ENCODE measurements around the gene DRC7.
A peak's percentile ranks its signal among the peaks of the same experiment; 100 is the strongest.
"Not testable (repeated sequence)": the region's sequence is repeated elsewhere in the genome, so short reads cannot be mapped to it uniquely, and the experiment has no call there.

DRC7 gene

DNA sequence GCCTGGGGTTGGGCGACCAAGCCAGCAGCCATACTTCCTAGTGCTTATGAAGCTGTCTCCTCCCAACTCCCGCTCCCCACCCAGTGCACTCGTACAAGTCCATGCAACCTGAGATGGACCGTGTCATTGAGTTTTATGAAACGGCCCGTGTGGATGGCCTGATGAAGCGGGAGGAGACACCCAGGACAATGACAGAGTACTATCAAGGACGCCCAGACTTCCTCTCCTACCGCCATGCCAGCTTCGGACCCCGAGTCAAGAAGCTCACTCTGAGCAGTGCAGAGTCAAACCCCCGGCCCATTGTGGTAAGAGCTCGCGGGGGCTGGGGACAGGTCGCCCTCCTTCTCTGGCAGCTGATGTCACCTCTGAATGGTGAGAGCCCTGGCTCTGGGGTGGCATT lies 29.9 kb downstream of the DRC7 start:
- peaks cover 24% of the 10 kb centered on the region for H3K4me1 Mint-ChIP-seq
- H3K36me3 Mint-ChIP-seq = peaks cover 8% of the 10 kb centered on the region
- no peaks in the 10 kb centered on the region for H3K9me3 Mint-ChIP-seq
- ATAC-seq (no peak), DNase-seq (ENCODE audit: low spot score in 2 of 2) (no peak)
- peak overlapping the region; percentile 29 for H3K27ac Mint-ChIP-seq
- no peak overlapping the region for H3K4me3 Mint-ChIP-seq

DNA sequence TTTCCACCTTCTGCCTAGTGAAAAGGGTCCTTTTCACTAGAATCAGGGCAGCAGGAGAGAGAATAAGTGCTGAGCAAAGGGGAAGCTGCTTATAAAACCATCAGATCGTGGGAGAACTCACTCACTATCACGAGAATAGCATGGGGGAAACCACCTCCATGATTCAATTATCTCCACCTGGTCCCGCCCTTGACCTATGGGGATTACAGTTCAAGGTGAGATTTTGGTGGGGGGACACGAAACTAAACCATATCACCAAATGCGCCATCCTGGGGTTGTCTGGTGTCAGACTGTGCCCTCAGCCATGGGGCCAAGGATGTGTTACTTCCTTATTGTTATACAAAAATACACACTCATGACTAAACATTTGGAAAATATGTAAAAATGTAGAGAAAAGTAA lies 30.5 kb downstream of the DRC7 start:
- ATAC-seq (peak; percentile 61), DNase-seq (ENCODE audit: low spot score in 2 of 2) (no peak)
- peaks cover 9% of the 10 kb centered on the region for H3K36me3 Mint-ChIP-seq
- peaks cover 24% of the 10 kb centered on the region for H3K4me1 Mint-ChIP-seq
- H3K4me3 Mint-ChIP-seq = no peak overlapping the region
- peak overlapping the region; percentile 29 for H3K27ac Mint-ChIP-seq
- no peaks in the 10 kb centered on the region for H3K9me3 Mint-ChIP-seq

DNA sequence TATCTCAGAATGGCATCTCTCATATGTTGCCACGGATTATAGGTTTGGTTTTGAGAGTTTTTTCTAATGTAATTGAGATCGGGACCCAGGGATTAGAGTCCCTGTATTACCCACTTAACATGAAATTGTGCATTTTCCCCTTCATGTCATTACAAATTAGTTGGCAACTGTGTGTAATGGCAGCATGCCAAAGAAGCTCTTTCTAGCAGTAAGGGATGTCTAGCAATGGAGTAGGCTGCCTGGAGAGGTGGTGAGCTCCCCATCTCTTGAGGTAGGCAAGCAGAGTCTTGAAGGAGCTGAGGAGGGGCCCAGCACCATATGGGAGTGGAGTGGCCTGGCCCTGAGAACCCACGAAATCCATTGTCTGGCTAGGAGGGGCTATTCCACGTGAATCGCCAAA lies 30.9 kb downstream of the DRC7 start:
- no peak overlapping the region for H3K4me3 Mint-ChIP-seq
- H3K36me3 Mint-ChIP-seq = peaks cover 13% of the 10 kb centered on the region
- ATAC-seq (no peak), DNase-seq (ENCODE audit: low spot score in 2 of 2) (no peak)
- peaks cover 24% of the 10 kb centered on the region for H3K4me1 Mint-ChIP-seq
- no peaks in the 10 kb centered on the region for H3K9me3 Mint-ChIP-seq
- H3K27ac Mint-ChIP-seq = no peak overlapping the region

DNA sequence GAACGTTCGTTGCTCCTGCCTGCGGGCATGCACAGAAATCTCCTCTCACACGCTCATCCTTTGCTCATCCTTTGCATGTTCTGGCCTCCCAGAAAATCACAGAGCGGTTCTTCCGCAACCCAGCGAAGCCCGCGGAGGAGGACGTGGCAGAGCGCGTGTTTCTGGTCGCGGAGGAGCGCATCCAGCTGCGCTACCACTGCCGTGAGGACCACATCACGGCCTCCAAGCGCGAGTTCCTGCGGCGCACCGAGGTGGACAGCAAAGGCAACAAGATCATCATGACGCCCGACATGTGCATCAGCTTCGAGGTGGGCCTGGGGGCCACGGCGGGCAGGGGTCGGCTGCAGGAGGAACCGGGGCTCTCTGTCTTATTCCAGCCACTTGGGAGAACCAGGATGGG lies 31.4 kb downstream of the DRC7 start:
- Mint-ChIP-seq H3K9me3 (no peaks in the 10 kb centered on the region), H3K4me1 (peaks cover 24% of the 10 kb centered on the region), H3K27ac (no peak overlapping the region), H3K4me3 (no peak overlapping the region), H3K36me3 (peaks cover 13% of the 10 kb centered on the region)
- ATAC-seq (no peak), DNase-seq (ENCODE audit: low spot score in 2 of 2) (no peak)

DNA sequence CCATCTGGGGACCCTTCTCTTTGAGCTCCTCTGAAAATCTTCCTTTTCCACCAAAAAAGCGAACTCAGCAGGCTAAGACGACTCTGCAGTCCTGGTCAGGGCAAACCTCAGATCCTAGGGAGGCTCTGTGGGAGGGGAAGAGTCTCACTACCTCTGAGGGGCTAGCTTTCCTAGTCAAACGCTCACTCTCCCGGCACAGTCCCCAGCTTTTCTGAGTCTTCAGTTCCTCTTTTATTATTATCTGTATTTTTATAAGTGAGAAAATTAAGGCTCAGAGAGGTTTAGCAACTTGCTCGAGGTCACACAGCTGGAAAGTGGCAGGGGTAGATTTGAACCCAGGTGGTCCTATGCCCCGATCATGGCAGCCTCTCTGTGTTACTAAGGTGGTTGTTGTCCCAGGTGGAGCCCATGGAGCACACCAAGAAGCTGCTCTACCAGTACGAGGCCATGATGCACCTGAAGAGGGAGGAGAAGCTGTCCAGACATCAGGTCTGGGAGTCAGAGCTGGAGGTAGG lies 31.9 kb downstream of the DRC7 start:
- Mint-ChIP-seq H3K9me3 (no peaks in the 10 kb centered on the region), H3K4me1 (peaks cover 24% of the 10 kb centered on the region), H3K36me3 (peaks cover 13% of the 10 kb centered on the region), H3K27ac (no peak overlapping the region), H3K4me3 (no peak overlapping the region)
- no peak for DNase-seq (ENCODE audit: low spot score in 2 of 2)
- no peak for ATAC-seq

DNA sequence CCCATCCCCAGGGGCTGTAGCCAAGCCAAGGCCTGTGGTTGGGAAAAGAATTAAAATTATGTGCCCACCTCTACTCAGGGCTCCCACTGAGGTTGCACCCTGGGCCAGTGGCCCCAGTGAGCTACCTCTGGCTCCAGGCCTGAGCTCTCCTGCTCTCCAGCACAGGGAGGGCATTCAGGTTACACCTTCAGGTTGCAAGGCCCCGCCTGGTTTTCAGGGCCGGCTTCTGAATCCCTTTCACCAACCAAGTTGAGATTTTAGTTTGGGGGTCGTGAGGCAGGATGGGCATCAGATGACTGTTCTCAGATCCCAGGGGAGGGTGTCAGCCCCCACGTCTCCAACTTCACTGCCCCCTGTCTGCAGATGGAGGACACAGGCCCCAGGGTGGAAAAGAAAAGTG lies 33.0 kb downstream of the DRC7 start:
- no peak for ATAC-seq
- no peaks in the 10 kb centered on the region for H3K9me3 Mint-ChIP-seq
- H3K36me3 Mint-ChIP-seq = peaks cover 13% of the 10 kb centered on the region
- H3K27ac Mint-ChIP-seq = no peak overlapping the region
- no peak for DNase-seq (ENCODE audit: low spot score in 2 of 2)
- H3K4me1 Mint-ChIP-seq = peaks cover 24% of the 10 kb centered on the region
- H3K4me3 Mint-ChIP-seq = no peak overlapping the region

DNA sequence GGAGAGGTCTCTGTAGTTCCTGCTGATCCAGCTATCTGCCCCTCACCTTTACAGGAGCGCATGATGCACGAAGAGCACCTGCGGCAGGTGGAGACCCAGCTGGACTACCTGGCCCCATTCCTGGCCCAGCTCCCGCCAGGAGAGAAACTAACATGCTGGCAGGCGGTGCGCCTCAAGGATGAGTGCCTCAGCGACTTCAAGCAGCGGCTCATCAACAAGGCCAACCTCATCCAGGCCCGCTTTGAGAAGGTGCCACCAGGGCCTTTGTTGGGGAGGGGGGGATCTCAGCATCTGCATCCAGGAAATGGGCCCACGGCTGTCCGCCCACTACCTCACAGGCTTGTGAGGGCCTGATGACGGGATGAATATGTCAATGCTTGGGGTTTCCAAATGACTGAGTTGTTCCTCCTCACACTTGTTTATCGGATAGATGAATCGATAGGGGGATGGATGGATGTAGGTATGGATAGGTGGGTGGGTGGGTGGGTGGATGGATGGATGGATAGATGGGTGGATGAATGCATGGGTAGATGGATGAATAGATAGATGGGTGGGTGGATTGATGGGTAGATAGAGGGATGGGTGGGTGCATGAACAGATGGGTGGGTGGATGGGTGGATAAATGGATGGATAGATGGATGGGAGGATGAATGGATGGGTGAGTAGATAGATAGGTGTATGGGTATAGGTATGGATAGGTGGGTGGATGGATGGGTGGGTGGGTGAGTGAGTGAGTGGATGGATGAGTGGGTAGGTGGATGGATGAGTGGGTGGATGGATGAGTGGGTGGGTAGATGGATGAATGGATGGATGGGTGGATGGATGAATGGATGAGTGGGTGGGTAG lies 34.0 kb downstream of the DRC7 start:
- no peak for DNase-seq (ENCODE audit: low spot score in 2 of 2)
- peaks cover 6% of the 10 kb centered on the region for H3K9me3 Mint-ChIP-seq
- H3K36me3 Mint-ChIP-seq = peaks cover 13% of the 10 kb centered on the region
- H3K4me1 Mint-ChIP-seq = peaks cover 24% of the 10 kb centered on the region
- peak overlapping the region; percentile 73 for H3K27ac Mint-ChIP-seq
- H3K4me3 Mint-ChIP-seq = no peak overlapping the region
- ATAC-seq = peak; percentile 43

DNA sequence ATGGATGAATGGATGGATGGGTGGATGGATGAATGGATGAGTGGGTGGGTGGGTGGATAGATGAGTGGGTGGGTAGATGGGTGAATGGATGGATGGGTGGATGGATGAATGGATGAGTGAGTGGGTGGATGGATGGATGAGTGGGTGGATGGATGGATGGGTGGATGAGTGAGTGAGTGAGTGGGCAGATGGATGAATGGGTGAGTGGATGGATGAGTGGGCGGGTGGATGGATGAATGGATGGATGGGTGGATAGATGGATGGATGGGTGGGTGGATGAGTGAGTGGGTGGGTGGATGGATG lies 34.5 kb downstream of the DRC7 start:
- H3K27ac Mint-ChIP-seq = peak overlapping the region; percentile 73
- no peak for ATAC-seq
- DNase-seq (ENCODE audit: low spot score in 2 of 2) = no peak
- peaks cover 6% of the 10 kb centered on the region for H3K9me3 Mint-ChIP-seq
- H3K4me1 Mint-ChIP-seq = peaks cover 24% of the 10 kb centered on the region
- H3K36me3 Mint-ChIP-seq = peaks cover 13% of the 10 kb centered on the region
- H3K4me3 Mint-ChIP-seq = no peak overlapping the region

DNA sequence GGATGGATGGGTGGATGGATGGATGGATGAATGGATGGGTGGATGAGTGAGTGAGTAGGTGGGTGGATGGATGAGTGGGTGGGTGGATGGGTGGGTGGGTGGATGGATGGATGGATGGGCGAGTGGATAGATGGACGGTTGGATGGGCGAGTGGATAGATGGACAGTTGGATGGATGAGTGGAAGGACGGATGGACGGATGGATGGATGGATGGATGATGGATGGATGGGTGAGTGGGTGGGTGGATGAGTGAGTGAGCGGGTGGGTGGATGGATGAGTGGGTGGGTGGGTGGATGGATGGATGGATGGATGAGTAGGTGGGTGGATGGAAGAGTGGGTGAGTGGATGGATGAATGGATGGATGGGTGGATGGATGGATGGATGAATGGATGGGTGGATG lies 35.2 kb downstream of the DRC7 start:
- H3K36me3 Mint-ChIP-seq = peaks cover 13% of the 10 kb centered on the region
- not testable (repeated sequence) for H3K9me3 Mint-ChIP-seq; H3K27ac Mint-ChIP-seq; H3K4me3 Mint-ChIP-seq; ATAC-seq; DNase-seq (ENCODE audit: low spot score in 2 of 2)
- H3K4me1 Mint-ChIP-seq = peaks cover 23% of the 10 kb centered on the region

DNA sequence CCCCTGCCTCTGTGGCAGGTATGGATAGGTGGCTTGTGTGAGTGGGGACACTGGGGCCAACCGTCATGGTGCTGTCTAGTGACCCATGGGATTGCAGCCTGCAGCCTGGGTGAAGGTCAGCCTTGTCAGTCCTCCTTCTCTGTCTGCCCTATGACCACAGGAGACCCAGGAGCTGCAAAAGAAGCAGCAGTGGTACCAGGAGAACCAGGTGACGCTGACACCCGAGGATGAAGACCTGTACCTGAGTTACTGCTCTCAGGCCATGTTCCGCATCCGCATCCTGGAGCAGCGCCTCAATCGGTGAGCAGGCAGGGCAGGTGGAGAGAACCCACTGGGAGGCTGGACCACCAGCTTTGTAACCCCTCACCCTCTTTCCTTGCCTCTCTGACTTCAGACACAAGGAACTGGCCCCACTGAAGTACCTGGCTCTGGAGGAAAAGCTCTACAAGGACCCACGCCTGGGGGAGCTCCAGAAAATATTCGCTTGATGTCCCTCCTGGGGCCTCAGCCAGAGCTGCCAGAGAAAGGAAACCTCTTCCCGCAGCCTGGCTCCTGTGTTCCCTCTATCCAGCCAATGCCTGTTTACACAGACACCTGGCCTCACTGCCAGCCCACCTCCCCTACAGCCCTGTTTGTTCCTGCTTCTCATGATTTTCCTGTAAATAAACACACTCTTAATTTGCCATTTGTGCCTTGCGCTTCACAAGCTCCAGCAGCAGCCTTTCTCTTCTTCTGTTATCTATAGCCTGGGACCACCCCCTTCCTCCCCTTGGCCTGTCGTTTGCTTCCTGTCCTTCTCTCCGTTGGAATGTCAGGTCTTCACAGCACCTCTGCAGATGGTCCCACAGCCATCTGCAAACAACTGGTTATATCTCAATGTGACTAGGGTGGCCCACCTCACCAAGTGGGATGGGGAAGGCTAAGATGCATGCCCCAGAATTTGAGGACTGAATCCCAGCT lies 36.4 kb downstream of the DRC7 start:
- Mint-ChIP-seq H3K4me1 (peaks cover 28% of the 10 kb centered on the region), H3K9me3 (peaks cover 6% of the 10 kb centered on the region), H3K27ac (peak overlapping the region; percentile 72), H3K4me3 (no peak overlapping the region), H3K36me3 (peaks cover 24% of the 10 kb centered on the region)
- no peak for ATAC-seq
- no peak for DNase-seq (ENCODE audit: low spot score in 2 of 2)

DNA sequence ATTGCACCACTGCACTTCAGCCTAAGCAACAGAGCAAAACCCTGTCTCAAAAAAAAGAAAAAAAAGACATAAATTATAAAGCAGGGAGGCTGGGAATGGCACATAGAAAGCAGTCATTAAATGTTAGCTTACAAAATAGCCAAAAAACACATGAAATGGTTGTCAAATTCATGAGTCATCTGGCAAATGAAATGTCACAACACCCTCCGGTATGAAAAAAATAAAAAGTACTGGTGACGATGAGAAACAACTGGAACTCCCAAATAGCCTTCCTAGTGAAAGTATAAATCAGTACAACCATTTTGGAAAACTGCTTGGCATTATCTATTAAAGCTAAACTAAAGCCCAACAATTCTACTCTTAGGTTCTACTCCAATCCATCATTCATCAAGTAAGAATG lies 37.4 kb downstream of the DRC7 start:
- no peak for ATAC-seq
- no peak for DNase-seq (ENCODE audit: low spot score in 2 of 2)
- Mint-ChIP-seq H3K27ac (peak overlapping the region; percentile 72), H3K9me3 (peaks cover 6% of the 10 kb centered on the region), H3K4me1 (peaks cover 38% of the 10 kb centered on the region), H3K36me3 (peaks cover 31% of the 10 kb centered on the region), H3K4me3 (no peak overlapping the region)

DNA sequence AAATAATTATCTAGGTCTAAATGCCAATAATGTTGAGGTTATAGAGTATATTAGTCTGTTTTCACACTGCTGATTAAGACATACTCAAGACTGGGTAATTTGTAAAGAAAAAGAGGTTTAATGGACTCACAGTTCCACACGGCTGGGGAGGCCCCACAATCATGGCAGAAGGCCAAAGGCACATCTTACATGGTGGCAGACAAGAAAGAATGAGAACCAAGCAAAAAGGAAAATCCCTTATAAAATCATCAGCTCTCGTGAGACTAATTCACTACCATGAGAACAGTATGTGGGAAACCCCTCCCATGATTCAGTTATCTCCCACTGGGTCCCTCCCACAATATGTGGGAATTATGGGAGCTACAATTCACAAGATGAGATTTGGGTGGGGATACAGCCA lies 38.1 kb downstream of the DRC7 start:
- Mint-ChIP-seq H3K4me3 (peak overlapping the region; percentile 38), H3K27ac (no peak overlapping the region), H3K4me1 (peaks cover 44% of the 10 kb centered on the region), H3K36me3 (peaks cover 31% of the 10 kb centered on the region), H3K9me3 (peaks cover 6% of the 10 kb centered on the region)
- ATAC-seq = no peak
- no peak for DNase-seq (ENCODE audit: low spot score in 2 of 2)

DNA sequence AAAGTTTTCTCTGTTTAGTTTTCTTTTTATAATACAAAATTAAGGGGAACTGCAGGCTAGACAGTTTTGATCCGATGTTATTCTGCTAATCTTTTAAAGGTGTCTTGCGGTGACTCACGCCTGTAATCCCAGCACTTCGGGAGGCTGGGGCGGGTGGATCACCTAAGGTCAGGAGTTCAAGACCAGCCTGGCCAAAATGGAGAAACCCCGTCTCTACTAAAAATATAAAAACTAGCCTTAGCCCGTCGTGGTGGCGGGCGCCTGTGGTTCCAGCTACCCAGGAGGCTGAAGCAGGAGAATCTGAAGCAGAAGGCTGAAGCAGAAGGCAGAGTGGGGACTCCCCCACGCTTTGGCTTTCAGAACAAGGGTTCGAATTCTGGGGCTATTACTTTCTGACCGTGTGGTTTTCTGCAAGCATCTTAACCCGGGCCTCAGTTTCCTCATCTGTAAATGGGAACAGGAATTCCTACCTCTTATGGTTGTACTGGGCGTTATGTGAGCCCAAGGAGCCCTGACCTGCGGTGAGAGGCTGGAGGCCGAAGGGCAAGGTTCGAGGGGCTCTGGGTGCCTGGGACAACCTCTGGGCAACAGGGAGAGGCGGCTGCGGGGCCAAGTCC lies 39.8 kb downstream of the DRC7 start:
- peaks cover 23% of the 10 kb centered on the region for H3K36me3 Mint-ChIP-seq
- H3K9me3 Mint-ChIP-seq = peaks cover 6% of the 10 kb centered on the region
- peaks cover 40% of the 10 kb centered on the region for H3K4me1 Mint-ChIP-seq
- DNase-seq (ENCODE audit: low spot score in 2 of 2) (peak in 1 of 2 donors; percentile 19), ATAC-seq (no peak)
- H3K27ac Mint-ChIP-seq = peak overlapping the region; percentile 93
- H3K4me3 Mint-ChIP-seq = peak overlapping the region; percentile 92

DNA sequence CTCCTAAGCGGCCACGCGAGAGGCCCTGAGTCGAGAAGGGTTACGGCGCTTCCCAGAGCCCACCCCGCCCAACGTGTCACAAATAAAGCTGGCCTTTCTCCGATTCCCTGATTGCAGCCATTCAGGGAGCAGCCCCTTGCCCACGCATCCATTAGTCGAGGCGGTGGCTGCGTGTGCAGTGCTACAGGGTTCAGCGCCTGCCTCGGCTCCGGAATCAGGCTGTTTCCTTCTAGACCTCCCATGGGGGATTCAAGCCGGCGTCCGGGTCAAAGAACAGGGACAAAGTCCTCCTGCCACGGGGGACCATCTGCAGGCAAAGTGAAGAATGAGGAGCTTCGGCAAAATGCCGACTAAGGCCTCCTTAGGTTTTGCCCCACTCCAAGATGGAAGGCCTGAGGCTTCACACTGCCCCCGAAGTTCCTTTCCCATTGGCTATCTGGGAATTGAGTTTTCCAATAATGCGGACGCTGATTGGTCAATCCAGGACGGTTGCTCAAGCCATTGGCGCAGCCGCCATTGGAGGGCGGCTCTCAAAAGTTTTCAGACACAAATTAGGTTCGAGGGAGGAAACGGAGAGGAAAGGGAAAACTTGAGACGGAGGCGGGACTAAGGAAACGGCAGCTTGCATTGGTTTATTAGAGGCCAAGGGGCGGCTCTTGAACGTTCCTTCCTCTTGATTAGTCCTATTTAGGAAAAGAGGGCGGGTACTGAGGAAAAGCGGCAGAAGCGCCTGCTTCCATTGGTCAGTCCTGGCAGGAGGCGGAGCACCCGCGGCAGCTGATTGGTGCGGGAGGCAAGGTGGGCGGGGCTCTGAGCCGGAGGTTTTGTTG lies 40.5 kb downstream of the DRC7 start:
- DNase-seq (ENCODE audit: low spot score in 2 of 2) (peak; percentile 88 to 98), ATAC-seq (peak; percentile 91)
- H3K36me3 Mint-ChIP-seq = peaks cover 21% of the 10 kb centered on the region
- H3K27ac Mint-ChIP-seq = peak overlapping the region; percentile 93
- peaks cover 6% of the 10 kb centered on the region for H3K9me3 Mint-ChIP-seq
- peak overlapping the region; percentile 92 for H3K4me3 Mint-ChIP-seq
- peaks cover 40% of the 10 kb centered on the region for H3K4me1 Mint-ChIP-seq
